GM21619 (cell line): ENCODE data around the gene CARD19.
"Not testable (repeated sequence)": the region's sequence is repeated elsewhere in the genome, so short reads cannot be mapped to it uniquely, and the experiment has no call there.

Source experiments
- ATAC-seq: cut with Tn5 transposase; IDR thresholded peaks from one replicate; pipeline ENCODE4 v1.9.1; 2021; ENCODE audit not compliant: unreplicated experiment

CARD19 gene

GRCh38 chr9:93099551-93100275 is 3.7 kb downstream of the CARD19 start:
- ATAC-seq, result no peak

- no peak for ATAC-seq
Measured at GRCh38 chr9:93100276-93100636, 4.2 kb downstream of the CARD19 start.

- ATAC-seq, result not testable (repeated sequence)
Measured at GRCh38 chr9:93101086-93101485, 5.1 kb downstream of the CARD19 start.

GRCh38 chr9:93105620-93106019 is 9.6 kb downstream of the CARD19 start:
- no peak for ATAC-seq

- no peak for ATAC-seq
Measured at GRCh38 chr9:93107151-93107824, 11.3 kb downstream of the CARD19 start.

- no peak for ATAC-seq
Measured at GRCh38 chr9:93107825-93108161, 11.8 kb downstream of the CARD19 start.

GRCh38 chr9:93108291-93109041 is 12.4 kb downstream of the CARD19 start:
- no peak for ATAC-seq

- no peak for ATAC-seq
Measured at GRCh38 chr9:93110311-93110855, 14.4 kb downstream of the CARD19 start.

GRCh38 chr9:93111001-93111370 is 15.0 kb downstream of the CARD19 start:
- ATAC-seq, result no peak

- no peak for ATAC-seq
Measured at GRCh38 chr9:93111371-93112115, 15.5 kb downstream of the CARD19 start.

- ATAC-seq, result no peak
Measured at GRCh38 chr9:93112116-93112863, 16.3 kb downstream of the CARD19 start.

- no peak for ATAC-seq
Measured at GRCh38 chr9:93112864-93113389, 16.9 kb downstream of the CARD19 start.

- ATAC-seq, result no peak
Measured at GRCh38 chr9:93114169-93114983, 18.4 kb downstream of the CARD19 start.

GRCh38 chr9:93114984-93115335 is 18.9 kb downstream of the CARD19 start:
- ATAC-seq, result no peak

GRCh38 chr9:93115486-93116071 is 19.6 kb downstream of the CARD19 start:
- ATAC-seq, result no peak

- no peak for ATAC-seq
Measured at GRCh38 chr9:93116072-93116961, 20.3 kb downstream of the CARD19 start.

- not testable (repeated sequence) for ATAC-seq
Measured at GRCh38 chr9:93117521-93117920, 21.5 kb downstream of the CARD19 start.
